NT2/D1 (cell line): Measurements from ENCODE around the gene ARHGAP24.

Experiments
- DNase-seq: peaks from one replicate; pipeline ENCODE4 v3.0.0-alpha.2; 2011; ENCODE audit warnings: low read depth, low spot score
- H3K27me3 ChIP-seq: 2 replicates; pipeline ENCODE4 v1.6.0; 2011; ENCODE audit warnings: mild to moderate bottlenecking; ENCODE audit not compliant: insufficient read length, insufficient read depth
- H3K36me3 ChIP-seq: 2 replicates; pipeline ENCODE4 v1.6.1; 2011; ENCODE audit warnings: mild to moderate bottlenecking, low read length, mixed read lengths; ENCODE audit not compliant: insufficient read depth, insufficient read length
- H3K4me1 ChIP-seq: 2 replicates; pipeline ENCODE4 v1.5.1; 2011; ENCODE audit not compliant: insufficient read depth, insufficient read length
- H3K4me3 ChIP-seq: 2 replicates; pipeline ENCODE4 v1.5.1; 2011; ENCODE audit warnings: low read depth; ENCODE audit not compliant: insufficient read length
- H3K9ac ChIP-seq: 2 replicates; pipeline ENCODE4 v1.6.0; 2011; ENCODE audit warnings: low read depth; ENCODE audit not compliant: insufficient read length
- H3K9me3 ChIP-seq: 2 replicates; pipeline ENCODE4 v1.5.1; 2011; ENCODE audit warnings: mild to moderate bottlenecking, low read length; ENCODE audit not compliant: insufficient read depth
- SUZ12 ChIP-seq: IDR thresholded peaks from 2 replicates; pipeline ENCODE4 v1.6.1; 2011; ENCODE audit not compliant: insufficient read length, insufficient read depth; ENCODE audit errors: extremely low read depth
- YY1 ChIP-seq: IDR thresholded peaks from 2 replicates; pipeline ENCODE4 v1.6.1; 2011; ENCODE audit not compliant: insufficient read length, insufficient read depth
- ZNF274 ChIP-seq: IDR thresholded peaks from 2 replicates; pipeline ENCODE4 v1.6.1; 2011; ENCODE audit warnings: mild to moderate bottlenecking, low read depth, low read length

The ARHGAP24 gene

GRCh38 chr4:85940151-85940550 is 465.2 kb downstream of the ARHGAP24 start:
- Histone ChIP-seq H3K9ac (no peak overlapping the region), H3K36me3 (no peaks in the 10 kb centered on the region), H3K4me3 (no peak overlapping the region), H3K9me3 (no peaks in the 10 kb centered on the region), H3K27me3 (no peaks in the 10 kb centered on the region), H3K4me1 (no peaks in the 10 kb centered on the region)
- TF ChIP-seq SUZ12 (no peak), ZNF274 (no peak), YY1 (no peak)
- DNase-seq, result no peak

DNA sequence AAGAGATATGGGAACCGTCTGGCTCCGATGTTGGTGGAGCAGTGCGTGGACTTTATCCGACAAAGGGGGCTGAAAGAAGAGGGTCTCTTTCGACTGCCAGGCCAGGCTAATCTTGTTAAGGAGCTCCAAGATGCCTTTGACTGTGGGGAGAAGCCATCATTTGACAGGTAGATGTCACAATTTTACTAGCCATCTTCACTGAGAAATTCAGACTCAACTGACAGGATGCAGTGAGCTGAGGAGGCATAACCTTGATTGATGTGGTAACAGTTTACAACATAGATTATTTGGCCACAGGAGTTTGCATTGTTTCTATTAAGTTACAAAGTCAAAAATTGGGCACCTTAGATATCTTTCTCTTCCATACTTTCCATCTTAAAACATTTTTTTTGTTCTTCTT is 467.2 kb downstream of the ARHGAP24 start:
- H3K36me3 ChIP-seq, result no peaks in the 10 kb centered on the region
- no peaks in the 10 kb centered on the region for H3K4me1 ChIP-seq
- TF ChIP-seq SUZ12 (no peak), YY1 (no peak), ZNF274 (no peak)
- H3K27me3 ChIP-seq, result no peaks in the 10 kb centered on the region
- H3K4me3 ChIP-seq, result no peak overlapping the region
- no peak for DNase-seq
- H3K9me3 ChIP-seq, result no peaks in the 10 kb centered on the region
- H3K9ac ChIP-seq, result no peak overlapping the region

DNA sequence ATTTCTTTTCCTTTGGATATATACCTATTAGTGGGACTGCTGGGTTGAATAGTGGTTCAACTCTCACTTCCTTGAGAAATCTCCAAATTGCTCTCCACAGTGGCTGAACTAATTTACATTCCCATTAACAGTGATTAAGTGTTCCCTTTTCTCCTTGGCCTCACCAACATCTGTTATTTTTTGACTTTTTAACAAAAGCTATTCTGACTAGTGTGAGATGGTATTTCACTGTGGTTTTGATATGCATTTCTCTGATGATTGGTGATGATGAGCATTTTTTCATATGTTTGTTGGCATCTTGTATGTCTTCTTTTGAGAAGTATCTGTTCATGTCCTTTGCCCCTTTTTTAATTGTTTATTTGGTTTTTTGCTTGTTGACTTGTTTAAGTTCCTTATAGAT is 471.9 kb downstream of the ARHGAP24 start:
- TF ChIP-seq SUZ12 (no peak), YY1 (no peak), ZNF274 (no peak)
- Histone ChIP-seq H3K4me3 (no peak overlapping the region), H3K36me3 (no peaks in the 10 kb centered on the region), H3K4me1 (no peaks in the 10 kb centered on the region), H3K27me3 (no peaks in the 10 kb centered on the region), H3K9me3 (no peaks in the 10 kb centered on the region), H3K9ac (no peak overlapping the region)
- no peak for DNase-seq

DNA sequence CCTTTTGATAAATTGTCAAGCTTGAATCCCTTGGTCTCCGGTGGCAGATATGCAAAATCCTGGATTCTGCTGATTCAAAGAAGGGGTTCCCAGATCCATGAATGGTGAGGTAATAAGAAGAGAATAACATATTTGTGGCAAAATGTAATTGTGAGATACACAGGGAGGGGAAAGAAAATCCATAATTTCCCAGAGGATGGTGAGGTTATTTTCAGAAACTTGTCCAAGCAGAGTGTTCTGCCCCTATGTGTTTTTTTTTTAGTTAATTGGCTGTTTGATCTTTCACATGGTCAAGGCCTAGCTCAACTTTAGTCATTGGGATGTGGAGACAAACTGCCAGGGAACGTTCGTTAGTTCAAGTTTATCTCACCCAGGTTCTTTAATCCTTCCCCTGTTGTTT is 476.1 kb downstream of the ARHGAP24 start:
- no peak overlapping the region for H3K4me3 ChIP-seq
- DNase-seq, result no peak
- no peak overlapping the region for H3K9ac ChIP-seq
- TF ChIP-seq SUZ12, result no peak
- TF ChIP-seq YY1, result no peak
- no peak for TF ChIP-seq ZNF274
- H3K9me3 ChIP-seq, result no peaks in the 10 kb centered on the region
- no peaks in the 10 kb centered on the region for H3K27me3 ChIP-seq
- no peaks in the 10 kb centered on the region for H3K4me1 ChIP-seq
- H3K36me3 ChIP-seq, result no peaks in the 10 kb centered on the region

GRCh38 chr4:85952528-85952927 is 477.6 kb downstream of the ARHGAP24 start:
- H3K4me3 ChIP-seq, result no peak overlapping the region
- H3K9ac ChIP-seq, result no peak overlapping the region
- H3K9me3 ChIP-seq, result no peaks in the 10 kb centered on the region
- H3K27me3 ChIP-seq, result no peaks in the 10 kb centered on the region
- no peak for TF ChIP-seq ZNF274
- TF ChIP-seq SUZ12, result no peak
- TF ChIP-seq YY1, result no peak
- no peaks in the 10 kb centered on the region for H3K4me1 ChIP-seq
- no peak for DNase-seq
- no peaks in the 10 kb centered on the region for H3K36me3 ChIP-seq

- H3K36me3 ChIP-seq, result no peaks in the 10 kb centered on the region
- no peak overlapping the region for H3K9ac ChIP-seq
- H3K4me1 ChIP-seq, result no peaks in the 10 kb centered on the region
- H3K27me3 ChIP-seq, result no peaks in the 10 kb centered on the region
- DNase-seq, result no peak
- H3K4me3 ChIP-seq, result no peak overlapping the region
- no peaks in the 10 kb centered on the region for H3K9me3 ChIP-seq
- TF ChIP-seq ZNF274, result no peak
- TF ChIP-seq YY1, result no peak
- no peak for TF ChIP-seq SUZ12
These were observed 478.2 kb downstream of the ARHGAP24 start for GRCh38 chr4:85952972-85953650.

DNA sequence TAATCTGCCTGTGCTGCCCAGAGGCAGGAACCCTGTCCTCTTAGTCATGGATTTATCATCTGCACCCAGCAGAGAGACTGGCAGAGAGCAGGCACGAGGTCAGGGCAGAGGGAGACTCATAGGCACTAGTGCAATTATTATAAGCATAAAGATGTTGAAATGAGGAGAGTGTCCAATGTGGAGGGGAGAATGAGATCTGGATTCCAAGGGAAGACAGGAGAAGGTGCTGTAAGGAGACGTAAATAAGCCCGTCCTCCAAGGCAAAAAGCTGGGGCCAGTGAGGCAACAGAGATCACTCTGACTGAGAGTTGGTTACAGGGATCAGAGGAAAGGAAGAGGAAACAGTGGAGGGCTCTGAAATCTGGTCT is 478.7 kb downstream of the ARHGAP24 start:
- DNase-seq, result no peak
- Histone ChIP-seq H3K27me3 (no peaks in the 10 kb centered on the region), H3K4me1 (no peaks in the 10 kb centered on the region), H3K9me3 (no peaks in the 10 kb centered on the region), H3K36me3 (no peaks in the 10 kb centered on the region), H3K4me3 (no peak overlapping the region), H3K9ac (no peak overlapping the region)
- TF ChIP-seq YY1 (no peak), ZNF274 (no peak), SUZ12 (no peak)
